Stimulated activated CD8-positive, alpha-beta memory T cell treated with anti-CD3 and anti-CD28 coated beads, Interleukin-12 subunit alpha, Interleukin-12 subunit beta, amount 100 ng/mL, for 24 hours (primary cell): ENCODE measurements around the gene ASIC1.
"Not testable (repeated sequence)": the region's sequence is repeated elsewhere in the genome, so short reads cannot be mapped to it uniquely, and the experiment has no call there.

Experiments
- DNase-seq: peaks from one replicate; pipeline ENCODE4 v3.0.0-alpha.2; 2020; ENCODE audit errors: extremely low read depth

ASIC1 gene

DNA sequence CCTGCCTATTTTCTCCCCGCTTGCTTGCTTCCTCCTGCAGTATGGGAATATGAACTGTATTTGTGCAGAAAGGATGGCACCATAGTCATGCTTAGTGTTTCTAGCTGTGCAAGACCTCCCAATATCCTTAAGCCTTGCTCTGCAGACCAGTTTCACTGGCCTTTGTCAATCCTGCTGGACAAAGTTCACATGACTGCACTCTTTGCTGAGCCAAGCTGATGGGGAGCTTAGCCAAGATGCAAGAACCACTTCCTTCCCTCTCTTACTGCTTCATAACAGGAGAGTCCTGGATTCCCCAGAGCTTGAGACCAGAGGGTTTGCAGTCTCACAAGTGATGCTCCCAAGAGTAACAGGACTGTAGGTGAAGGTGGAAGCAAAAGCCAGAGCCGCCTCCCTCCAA is 3.8 kb downstream of the ASIC1 start:
- DNase-seq: no peak

DNA sequence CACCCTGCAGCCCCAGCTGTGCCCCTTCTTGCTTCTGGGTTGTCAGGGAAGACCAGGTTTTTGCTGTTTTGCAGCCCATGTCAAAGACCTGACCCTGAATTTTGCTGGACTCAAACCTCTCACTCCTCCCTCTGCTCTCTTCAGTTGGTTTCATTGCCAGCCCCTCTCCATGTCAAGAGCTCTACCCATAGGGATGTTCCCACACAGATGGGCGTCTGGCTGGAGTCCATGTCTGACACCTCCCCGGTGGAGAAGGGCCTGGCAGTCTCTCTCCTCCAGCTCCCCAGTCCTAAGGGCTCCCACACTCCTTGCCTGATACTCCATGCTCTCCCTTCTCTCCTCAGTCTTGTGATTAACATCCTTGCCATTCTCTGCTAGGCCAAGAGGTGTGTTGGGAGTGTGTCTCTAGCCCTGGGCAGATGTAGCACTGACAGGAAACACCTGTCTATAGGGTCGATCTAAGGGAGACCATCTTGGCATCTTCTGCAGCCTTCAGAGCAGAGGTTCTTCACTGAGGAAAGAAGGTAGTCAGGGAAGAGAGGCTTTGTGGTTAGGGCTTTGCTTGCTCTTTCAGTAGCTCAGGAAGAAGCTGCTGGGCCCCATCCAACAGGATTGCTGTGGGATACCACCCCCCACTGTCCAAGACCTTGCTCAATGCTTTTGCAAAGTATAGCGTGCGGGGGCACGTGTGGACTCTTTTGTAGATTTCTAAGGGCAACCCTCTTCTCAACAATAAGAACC is 4.7 kb downstream of the ASIC1 start:
- DNase-seq: no peak

DNA sequence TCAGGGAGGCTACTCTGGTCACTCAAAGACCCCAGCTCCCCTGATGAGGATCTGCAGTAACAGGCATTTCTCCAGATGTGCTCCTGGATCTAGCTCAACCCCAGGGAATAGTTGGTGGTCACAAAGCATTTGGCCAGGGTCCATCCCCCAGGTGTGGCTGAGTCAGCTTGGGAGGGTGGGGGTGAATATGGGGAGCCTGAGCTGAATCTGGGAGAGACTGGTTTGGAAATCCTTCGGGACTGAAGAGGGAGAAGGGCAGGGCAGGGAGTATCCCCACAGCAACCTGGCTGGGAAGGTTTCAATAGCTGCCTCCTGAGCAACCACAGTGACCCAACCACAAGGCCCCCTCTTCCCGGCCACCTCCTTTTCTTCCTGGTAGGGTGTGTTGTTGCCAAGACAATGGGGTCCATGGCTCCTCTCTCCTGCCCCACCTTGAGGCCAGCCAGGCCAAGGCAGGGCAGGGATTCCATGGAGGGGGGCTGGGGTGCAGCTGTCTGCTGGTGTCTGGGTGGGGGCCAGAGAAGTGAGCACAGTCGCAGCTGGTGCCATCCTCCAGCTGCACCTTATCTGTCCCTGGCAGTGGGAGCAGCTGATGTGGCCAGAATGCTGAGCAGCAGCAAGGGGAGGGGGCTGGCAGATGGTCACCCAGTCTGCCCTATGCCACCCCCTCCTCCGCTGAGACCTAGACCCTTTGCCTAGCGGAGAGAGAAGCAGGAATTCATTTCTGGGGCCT is 5.5 kb downstream of the ASIC1 start:
- no peak for DNase-seq

DNA sequence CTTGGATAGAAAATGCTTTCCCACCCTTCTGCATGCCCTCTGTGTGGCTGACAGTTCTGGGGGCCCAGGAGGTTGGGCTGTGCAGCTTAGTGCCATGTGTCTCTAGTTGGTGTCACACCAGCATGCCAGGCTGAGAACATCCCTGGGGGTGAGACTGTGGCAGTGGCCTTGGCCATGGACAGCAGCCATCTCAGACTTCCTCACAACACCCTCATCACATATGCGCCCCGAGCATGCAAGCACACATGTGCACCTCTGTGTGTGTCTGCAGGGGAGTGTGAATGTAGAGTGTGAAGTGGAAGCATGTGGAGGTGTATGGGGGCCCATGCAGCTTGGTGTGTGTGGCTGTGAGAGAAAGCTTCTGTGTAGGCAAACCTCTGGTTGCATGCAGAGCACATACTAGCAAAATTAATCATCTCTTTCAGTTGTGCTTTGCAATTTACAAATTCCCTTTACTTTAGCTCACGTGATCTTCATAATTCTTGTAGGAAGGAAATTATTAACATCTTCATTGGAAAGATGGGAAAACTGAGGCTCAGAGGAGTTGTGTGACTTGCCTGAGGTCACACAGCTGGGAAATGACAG is 8.4 kb downstream of the ASIC1 start:
- no peak for DNase-seq

DNA sequence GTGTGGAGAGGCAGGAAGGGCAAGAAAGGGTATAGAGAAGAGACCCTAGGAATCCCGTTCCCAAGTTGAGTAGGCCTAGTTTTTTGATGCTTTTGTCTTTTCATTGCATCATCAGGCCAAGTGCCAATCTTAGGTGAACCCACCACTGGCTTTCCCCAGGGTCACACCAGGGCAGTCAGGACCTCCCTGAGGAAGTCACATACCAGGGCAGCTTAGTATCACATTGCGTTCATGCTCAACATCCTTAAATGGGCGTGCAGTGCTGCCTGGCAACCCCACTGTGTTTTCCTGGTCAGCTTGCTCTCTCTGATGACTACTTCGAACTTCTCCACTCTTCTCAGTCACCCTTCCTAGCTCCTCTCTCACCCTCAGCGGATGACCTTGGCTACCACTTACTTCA is 9.0 kb downstream of the ASIC1 start:
- no peak for DNase-seq

DNA sequence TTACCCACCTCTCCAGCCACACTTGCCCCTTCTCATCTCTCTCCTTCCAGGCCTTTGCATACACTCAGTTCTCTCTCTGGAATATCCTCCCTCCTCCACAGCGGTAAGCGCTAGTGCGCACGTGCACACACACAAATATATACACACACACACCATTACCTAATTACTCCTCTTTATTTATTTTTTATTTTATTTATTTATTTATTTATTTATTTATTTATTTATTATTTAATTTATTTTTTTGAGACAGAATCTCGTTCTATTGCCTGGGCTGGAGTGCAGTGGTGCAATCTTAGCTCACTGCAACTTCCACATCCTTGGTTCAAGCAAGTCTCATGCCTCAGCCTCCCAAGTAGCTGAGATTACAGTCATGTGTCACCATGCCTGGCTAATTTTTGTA is 11.7 kb downstream of the ASIC1 start:
- DNase-seq: no peak

DNA sequence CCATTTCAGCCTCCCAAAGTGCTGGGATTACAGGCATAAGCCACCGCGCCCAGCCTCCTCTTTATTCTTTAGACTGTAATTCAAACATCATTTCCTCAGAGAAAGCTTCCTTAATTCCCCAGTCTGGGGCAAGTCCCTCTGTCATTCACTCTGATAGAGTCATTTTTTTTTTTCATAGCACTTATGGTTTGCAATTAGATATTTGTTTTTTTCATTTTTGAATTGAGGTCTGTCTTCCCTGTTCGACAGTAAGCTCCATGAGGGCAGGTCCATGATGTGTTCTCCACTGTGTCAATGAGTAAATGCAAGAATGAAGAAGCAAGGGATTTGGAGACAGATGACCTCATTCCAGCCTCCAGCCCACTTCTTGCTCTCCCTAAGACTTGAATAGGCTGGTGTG is 12.1 kb downstream of the ASIC1 start:
- no peak for DNase-seq

DNA sequence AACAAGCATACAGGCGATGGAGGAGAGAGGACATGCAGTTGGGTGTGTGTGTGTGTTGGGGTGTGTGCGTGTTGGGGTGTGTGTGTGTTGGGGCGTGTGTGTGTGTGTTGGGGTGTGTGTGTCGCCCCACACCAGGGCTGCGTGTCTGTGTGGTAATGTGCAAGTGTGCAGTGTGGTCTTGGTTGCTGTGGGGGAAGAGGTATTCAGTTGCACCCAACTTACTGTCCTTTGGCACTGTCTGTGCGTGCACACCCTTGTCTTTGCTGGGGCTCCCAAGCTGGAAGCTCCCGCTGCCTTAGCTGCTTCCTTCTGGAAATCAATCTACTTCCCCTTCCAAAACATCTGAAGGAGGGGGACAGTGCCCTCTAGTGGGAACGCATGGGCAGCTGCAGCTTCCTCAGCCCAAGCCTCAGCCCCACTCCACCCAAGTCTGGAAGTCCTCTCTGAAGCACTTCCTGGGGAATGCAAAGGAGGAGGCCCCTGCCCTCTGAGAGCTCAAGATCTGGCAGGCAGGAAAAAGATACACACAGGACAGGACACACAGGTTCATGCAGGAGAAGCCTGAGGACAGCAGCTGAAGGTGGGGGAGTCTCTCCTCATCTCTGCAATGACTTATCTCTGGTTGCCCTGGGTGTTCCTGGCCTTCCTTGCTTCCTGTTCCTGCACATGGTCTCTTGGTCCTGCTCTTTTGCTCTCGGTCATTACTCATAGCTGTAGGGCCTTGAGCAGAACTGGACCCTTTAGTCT is 13.1 kb downstream of the ASIC1 start:
- no peak for DNase-seq

DNA sequence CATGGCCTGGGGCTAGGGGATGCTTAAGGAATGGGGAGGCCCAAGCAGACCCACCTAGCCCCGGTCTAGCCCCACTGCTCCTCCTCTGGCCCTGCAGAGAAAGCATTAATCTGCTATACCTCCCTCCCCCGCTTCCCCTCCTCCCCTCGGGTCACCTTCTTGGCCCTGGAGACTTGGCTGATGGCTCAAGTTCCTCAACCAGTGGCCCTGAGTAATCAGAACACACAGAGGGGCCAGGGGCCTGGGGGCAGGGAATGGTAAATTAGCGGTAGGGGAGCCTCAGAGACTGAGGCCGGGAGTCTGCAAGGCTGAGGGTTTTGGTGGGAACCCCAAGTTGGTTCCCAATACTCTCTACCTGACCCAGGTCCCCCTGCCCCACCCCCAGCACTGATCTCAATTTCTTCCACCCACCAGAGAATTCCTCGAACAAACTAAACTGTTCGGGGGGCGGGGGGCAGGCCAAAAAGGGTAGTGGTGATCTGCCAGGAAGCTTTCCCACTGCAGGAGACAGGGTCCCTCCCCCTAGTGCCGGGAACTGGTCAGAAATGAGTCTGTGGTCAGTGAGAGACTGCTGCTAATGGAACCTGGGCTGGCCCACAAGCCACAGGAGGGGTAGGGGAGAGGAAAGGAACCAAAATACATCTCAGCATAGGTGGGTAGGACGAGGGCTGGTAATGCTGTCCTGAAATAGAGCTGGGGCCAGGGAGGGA is 15.0 kb downstream of the ASIC1 start:
- DNase-seq: no peak

DNA sequence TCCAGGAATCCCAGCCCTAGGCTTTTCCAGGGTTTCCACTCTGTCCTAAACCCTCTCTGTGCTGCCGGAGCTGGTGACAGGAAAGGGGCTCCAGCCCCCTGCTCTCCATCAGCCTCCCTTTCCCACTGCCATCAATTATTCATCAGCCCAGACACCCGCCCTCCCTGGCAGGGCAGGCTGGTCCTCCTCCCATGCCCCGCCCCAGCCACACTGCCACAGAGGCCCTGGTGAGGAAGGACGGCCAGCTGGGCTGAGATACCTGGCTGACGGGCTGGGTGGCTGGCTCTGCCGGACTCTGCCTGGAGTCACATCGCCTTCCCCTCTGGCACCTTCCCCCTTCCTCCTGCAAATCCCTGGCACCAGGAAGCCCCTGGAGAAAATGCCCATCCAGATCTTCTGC is 15.8 kb downstream of the ASIC1 start:
- DNase-seq: no peak

DNA sequence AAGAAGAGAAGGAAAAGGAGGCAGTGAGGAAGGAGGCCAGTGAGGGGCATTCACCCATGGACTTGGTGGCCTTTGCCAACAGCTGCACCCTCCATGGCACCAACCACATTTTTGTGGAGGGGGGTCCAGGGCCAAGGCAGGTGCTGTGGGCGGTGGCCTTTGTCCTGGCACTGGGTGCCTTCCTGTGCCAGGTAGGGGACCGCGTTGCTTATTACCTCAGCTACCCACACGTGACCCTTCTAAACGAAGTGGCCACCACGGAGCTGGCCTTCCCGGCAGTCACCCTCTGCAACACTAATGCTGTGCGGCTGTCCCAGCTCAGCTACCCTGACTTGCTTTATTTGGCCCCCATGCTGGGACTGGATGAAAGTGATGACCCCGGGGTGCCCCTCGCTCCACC is 16.3 kb downstream of the ASIC1 start:
- DNase-seq: no peak

DNA sequence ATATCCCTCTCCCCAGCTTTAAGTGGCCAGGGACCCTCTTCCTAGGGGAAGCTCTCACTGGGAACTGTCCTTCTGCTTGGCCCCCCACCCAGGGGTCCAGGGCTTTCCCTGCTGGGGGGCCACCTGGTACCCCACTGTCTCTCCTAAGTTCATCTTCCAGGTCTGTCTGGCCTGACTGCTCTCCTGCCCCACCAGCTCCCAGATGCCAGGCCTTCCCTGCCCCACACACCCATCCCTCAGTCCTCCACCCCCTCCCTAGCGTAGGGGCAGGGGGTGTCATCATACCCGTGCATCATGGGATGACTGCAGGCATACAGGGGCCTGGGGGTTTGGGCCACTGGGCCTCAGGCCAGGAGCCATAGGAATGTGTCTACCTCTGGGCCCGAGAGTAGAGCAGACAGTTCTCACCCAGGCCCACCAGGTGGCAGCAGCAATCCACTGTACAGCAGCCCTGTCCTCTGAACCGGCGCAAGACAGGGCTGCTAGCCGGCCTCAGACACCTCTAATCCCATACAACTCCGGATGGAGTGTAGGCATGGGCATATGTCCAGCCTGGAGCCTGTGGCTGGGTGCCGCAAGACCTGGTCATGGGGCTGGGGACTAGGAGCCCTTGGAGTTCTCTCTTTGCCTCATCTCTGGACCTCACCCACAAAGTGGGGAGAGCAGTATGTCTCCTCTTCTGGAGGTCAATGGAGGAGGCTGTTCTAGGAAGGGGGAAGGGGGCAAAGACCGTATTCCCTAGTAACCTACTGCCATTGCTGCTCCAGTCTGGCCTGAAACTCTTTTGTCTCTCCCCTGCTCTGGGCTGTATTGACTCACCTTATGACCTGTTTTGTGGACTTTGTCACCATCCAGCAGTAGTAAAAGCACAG is 17.8 kb downstream of the ASIC1 start:
- DNase-seq: peak; percentile 53

DNA sequence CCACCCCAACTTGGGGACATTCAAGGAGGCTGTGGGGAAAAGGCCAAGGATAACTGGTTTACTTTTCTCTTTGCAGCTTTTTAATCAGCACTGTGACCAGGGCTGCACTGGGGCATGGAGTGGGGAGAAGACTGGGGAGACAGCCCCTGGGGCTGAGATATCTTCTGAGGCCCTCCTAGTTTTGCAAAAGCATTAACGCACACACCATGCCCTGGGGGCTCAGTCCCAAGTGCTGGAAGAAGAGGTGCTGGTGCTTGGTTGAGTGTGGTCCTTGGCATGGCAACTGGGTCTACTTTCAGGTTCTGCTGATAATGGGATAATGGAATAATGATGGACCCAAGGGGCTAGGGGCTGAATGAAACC is 18.4 kb downstream of the ASIC1 start:
- no peak for DNase-seq

DNA sequence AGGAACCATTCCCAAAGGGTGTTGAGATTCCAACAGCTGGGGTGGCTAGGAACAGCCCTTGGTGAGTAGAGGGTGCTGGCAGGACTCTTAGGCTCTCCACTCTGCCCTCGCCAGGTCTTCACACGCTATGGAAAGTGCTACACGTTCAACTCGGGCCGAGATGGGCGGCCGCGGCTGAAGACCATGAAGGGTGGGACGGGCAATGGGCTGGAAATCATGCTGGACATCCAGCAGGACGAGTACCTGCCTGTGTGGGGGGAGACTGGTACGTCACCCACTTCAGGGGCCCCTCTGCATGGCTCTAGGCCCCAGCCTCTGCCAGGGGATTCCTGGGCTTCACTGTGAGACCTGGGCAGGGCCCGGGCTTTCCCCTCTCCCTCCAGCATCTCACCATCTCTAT is 19.7 kb downstream of the ASIC1 start:
- DNase-seq: no peak

DNA sequence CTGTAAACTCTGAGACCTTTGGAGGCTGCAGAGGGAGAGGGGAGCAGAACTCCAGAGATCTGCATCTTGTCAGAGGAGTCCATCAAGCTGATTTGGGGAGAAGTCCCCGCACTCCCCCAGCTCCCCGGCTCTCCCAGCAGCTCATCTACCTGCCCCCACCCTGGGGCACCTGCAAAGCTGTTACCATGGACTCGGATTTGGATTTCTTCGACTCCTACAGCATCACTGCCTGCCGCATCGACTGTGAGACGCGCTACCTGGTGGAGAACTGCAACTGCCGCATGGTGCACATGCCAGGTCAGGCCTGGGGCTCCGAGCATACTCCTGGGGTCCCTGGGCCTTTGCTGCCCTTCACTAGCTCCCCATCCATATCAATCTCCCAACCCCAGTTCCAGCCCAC is 20.9 kb downstream of the ASIC1 start:
- no peak for DNase-seq

DNA sequence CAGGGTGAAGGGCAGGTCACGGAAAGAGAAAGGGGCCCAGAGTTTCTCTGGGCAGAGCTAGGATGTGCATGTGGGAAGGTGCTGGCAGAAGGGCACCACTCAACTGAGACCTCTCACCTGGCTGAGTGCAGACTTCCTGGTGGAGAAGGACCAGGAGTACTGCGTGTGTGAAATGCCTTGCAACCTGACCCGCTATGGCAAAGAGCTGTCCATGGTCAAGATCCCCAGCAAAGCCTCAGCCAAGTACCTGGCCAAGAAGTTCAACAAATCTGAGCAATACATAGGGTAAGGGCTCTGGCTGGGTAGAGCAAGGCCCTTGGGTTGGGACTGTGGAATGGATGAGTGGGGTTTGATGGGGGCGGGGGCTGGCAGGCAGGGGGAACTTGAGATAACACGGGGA is 22.4 kb downstream of the ASIC1 start:
- DNase-seq: no peak

DNA sequence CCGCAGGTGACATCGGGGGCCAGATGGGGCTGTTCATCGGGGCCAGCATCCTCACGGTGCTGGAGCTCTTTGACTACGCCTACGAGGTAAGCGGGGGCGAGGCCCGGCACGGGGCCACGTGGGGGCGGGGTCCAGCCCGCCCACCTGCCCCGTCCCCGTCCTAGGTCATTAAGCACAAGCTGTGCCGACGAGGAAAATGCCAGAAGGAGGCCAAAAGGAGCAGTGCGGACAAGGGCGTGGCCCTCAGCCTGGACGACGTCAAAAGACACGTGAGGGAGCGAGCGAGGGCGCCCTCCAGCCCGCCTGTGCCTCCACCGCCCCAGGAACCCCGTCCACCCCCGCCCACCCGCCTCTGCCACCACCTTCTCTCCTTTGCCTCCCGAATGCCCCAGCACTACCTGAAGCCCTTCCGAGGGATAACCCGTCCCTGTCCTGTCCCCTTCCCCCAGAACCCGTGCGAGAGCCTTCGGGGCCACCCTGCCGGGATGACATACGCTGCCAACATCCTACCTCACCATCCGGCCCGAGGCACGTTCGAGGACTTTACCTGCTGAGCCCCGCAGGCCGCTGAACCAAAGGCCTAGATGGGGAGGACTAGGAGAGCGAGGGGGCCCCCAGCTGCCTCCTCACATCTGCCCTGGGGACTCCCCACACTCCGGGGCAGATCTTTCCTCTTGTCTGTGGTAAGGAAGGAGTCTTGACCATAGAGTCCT is 23.9 kb downstream of the ASIC1 start:
- no peak for DNase-seq

DNA sequence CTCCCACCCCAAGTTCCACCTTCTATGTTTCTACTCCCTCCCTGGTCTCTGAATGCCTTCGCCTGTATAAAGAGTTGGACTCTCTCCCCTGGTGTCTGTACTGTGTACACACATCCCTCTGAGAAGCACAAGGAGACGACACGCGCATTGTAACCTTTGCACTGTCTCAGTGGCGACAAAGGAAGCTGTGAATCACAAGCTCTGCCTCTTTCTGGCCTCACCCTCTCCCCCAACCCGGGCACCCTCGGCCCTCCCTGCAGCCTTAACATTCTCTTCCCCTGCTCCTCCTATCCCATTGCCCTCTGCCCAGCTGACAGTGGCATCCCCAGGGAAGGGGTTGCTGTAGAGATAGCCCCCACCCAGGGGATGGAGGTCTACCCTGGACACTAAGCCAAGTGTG is 25.2 kb downstream of the ASIC1 start:
- DNase-seq: no peak

DNA sequence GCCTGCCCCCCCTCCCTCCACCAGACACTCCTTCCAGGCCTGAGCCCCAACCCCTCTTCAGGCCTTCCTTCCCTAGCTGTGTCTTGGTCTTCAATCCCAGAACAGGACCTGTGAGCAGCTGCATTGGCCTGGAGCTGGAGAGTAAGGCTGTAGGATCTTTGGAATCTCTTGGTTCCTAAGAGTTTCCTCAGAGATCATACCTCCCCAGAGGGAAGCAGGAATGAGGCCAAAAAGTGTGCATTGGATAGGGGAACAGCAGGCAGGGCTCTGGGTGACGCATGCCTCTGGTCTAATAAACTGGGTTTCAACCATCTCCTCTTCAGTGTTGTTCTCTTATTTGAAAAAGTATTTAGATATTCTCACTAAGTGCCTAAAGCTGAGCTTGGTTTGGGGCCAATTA is 25.9 kb downstream of the ASIC1 start:
- DNase-seq: no peak

DNA sequence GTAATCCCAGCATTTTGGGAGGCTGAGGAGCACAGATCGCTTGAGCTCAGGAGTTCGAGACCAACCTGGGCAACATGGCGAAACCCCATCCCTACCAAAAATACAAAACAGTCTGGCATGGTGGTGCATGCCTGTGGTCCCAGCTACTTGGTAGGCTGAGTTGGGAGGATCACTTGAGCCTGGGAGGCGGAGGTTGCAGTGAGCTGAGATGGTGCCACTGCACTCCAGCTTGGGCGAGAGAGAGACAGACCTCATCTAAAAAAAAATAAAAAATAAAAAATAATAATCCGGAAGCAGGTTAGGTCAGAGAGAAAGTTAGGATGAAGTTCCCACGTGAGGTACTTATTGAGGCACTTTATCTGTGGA is 27.0 kb downstream of the ASIC1 start:
- not testable (repeated sequence) for DNase-seq
